NCI-H1048 (cell line): ENCODE data around the gene S100A13.
"Not testable (repeated sequence)": the region's sequence is repeated elsewhere in the genome, so short reads cannot be mapped to it uniquely, and the experiment has no call there.

Source experiments
- DNase-seq: peaks from one replicate; lab custom pipeline; 2025; lab: John Stamatoyannopoulos, UW

Gene S100A13

DNA sequence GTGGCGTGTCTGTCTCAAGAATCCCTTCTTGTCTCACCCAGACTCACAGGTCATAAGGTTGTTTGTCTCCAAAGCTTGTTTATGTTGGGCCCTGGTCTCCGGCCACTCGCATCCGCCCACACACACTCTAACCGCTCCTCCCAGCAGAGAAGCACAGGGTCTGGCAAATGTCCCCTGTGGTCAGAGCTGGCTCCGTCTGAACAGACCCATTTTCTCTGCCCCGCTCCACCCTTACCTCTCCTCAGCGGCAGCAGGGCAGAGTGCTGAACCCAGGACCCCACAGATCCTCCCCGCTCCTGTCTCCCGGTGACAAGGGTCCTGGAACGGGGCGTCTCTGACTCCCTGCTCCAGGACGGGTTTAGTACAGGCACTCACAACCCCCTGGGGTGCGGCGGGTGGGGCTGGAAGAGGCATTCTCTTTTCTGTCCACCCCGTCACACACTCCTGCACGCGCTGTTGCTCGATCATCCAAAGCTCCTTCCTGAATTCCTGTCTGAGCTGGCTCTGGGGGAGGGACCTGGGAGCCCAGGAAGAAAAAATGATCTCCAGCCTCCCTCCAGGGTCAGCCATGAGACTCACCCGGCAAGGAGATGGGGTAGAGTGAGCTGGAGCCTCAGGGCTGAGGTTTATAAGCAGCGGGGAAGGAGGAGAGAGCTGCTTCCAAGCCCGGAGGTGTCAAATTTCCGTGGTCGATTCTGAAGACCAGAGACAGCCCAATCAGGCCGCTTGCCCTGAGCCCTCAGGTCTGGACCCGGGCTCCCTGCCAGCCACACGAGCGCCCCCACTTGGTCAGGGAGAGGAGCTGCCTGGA lies at the start of gene S100A13:
TSS of gene S100A13 (minus strand) at position 602 of the 811 bp plus-strand sequence. CDS start 1,033 bp downstream, outside the sequence.
- DNase-seq: peak; percentile 40

DNA sequence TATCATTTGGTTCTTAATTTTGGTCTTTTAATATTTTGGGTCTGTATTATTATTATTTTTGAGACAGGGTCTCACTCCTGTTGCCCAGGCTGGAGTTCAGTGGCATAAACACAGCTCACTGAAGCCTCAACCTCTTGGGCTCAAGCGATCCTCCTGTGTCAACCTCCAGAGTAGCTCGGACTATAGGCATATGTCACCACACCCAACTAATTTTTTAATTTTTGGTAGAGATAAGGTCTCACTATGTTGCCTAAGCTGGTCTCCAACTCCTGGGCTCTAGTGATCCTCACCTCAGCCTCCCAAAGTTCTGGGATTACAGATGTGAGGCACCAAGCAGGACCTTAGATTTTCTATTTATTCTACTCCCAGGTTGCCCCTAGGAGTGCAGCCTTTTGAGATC lies 46.2 kb upstream of the S100A13 start:
- no peak for DNase-seq

DNA sequence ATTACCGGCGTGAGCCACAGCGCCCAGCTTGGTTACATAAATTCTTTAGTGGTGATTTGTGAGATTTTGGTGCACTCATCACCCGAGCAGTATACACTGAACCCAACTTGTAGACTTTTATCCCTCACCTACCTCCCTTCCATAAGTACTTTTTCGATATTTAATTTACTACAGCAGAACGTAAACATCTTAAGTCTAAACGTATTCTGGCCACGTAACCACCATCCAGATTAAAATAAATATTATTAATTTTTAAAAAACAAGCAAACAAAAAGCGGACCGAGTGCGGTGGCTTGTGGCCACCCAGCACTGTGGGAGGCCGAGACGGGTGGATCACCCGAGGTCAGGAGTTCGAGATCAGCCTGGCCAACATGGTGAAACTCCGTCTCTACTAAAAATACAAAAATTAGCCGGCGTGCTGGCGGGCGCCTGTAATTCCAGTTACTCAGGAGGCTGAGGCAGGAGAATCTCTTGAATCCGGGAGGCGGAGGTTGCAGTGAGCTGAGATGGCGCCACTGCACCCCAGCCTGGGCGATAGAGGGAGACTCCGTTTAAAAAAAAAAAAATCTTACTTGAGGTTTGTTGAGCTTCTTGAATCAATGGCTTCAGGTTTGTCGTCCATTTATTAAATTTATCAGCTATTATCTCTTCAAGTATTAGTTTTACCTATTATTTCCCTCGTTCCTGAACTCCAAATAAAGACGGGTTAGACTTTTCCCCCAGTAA lies 44.5 kb upstream of the S100A13 start:
- not testable (repeated sequence) for DNase-seq

DNA sequence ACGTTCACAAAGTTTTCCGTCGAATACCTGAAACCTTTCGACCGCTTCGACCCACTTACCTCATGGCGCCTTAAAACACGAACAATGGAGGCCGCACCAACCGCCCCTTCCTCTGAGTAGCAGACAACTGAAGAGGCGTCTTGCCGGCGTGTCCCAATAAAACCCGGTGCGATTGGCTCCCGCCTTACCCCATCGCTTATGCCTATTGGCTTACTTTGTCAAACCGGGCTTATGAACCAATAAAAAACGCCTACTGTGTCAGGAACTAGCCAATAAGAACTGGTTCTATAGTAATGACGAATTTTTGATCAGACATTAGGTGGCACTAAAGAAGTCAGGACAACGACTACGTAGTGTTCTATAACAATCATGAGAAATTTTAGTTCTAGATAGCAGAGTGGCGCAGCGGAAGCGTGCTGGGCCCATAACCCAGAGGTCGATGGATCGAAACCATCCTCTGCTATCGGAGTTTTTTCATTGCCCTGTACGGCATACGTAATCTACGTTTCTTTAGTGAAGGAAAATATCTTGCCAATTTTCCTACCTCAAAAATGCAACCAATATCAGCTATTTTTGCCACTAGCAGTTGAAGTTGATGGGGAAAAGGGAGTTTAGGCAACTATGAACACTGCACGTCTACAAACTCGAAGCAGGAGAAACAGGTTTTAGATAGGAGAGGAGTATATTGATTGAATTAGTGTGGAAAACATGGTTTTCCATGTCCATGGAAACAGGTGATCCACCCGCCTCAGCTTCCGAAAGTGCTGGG lies 43.7 kb upstream of the S100A13 start, which contains the start of gene ILF2:
TSS of gene ILF2 (minus strand) at position 135 of the 769 bp plus-strand sequence. CDS start at position 64, 71 bp downstream.
- DNase-seq: peak; percentile 99

DNA sequence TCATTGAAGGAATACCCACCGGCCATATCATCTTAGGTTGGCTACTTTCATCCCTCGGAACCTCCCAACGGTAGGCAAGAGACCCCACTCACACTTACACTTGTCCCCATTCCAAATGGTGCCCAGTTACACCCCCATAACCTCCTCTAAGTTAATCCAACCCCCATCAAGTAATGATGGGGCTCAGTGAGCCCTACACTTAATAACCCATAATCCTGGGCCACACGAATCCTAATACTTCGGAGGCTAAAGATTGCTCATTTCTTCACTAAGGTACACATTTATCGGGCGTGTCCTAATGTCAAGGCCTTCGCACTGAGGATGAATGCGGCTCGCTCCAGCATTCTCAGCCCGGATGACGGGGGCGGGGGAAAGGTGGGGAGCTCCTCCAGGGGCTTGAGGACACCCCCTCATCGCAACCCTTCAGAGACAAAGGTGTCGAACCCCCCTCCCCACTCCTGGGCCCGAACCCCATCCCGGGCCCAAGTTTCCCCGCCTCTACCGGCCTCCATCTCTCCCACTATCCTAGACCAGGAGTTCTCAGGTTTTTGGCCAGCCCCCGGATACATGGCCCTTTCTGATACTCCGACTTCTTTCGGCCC lies 43.1 kb upstream of the S100A13 start:
- DNase-seq: no peak

DNA sequence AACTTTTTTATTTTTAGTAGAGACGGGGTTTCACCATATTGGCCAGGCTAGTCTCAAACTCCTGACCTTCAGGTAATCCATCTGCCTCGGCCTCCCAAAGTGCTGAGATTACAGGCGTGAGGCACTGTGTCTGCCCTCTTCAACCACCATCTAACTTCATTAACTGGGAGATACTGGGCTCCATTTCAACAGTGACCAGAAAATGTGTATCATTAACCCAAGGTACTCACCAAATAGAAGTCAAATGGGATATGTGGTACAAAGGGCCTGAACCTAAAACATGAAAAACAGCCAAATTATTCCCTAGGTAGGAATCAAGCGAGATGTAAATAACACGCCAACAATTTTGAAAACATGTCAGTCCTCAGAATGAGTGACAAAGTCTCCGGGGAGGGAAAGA lies 42.3 kb upstream of the S100A13 start:
- DNase-seq: no peak

DNA sequence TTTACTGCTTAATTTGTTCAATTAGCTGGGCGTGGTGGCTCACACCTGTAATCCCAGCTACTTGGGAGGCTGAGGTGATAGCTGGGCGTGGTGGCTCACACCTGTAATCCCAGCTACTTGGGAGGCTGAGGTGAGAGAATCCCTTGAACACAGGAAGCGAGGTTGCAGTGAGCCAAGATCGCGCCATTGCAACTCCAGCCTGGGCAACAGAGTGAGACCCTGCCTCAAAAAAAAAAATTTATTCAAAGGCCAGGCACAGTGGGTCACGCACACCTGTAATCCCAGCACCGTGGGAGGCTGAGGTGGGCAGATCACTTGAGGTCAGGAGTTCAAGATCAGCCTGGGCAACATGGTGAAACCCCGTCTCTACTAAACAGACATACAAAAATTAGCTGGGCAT lies 41.4 kb upstream of the S100A13 start:
- not testable (repeated sequence) for DNase-seq

DNA sequence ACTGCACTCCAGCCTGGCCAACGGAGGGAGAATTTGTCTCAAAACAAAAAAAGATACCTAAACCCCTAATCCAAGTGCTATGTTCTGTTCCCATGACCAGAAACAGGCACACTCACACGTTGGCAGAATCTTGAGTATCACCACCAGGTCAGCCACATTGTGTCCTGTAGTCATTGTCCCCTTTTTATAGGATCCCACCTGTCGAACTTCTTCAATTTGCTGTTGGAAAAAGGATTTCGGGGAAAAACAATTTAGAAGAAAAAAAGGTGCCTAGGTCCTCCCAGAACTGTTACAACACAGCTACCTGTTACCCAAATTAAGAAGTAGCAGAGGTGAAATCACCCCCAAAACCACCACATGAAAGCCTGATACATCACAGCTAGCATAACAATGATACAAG lies 40.1 kb upstream of the S100A13 start:
- no peak for DNase-seq

DNA sequence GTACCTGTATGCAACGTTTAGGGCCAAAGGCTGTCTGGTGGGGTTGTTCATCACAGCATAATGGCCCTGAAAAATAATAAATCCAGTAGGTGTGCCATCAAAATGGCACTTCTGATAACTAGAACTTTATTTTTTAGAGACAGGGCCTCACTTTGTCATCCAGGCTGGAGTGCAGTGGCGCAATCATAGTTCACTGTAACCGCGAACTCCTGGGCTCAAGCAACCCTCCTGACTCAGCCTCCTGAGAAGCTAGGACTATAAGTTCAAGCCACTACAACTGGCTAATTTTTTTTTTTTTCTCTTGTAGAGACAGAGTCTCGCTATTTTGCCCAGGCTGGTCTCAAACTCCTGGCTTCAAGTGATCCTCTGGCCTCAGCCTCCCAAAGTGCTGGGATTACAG lies 35.9 kb upstream of the S100A13 start:
- DNase-seq: no peak

DNA sequence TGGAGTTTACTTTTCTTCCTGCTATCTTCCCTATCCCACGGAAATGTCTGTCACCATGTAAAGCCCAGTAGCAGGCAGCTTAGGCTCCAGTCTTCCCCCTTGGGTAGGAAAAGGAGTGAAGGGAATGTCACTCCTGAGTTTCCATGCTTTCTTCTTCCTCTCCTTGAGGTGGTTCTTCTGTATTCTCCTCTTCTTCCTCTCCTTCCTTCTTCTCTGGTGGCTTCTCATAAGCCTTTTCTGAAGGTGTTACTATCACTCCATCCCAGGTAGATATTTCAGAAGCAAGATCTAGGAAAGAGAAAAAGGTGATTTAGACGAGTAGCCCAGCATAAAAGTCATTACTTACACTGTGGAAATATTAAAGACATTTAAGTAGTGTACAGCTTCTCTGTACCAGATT lies 35.0 kb upstream of the S100A13 start:
- no peak for DNase-seq

DNA sequence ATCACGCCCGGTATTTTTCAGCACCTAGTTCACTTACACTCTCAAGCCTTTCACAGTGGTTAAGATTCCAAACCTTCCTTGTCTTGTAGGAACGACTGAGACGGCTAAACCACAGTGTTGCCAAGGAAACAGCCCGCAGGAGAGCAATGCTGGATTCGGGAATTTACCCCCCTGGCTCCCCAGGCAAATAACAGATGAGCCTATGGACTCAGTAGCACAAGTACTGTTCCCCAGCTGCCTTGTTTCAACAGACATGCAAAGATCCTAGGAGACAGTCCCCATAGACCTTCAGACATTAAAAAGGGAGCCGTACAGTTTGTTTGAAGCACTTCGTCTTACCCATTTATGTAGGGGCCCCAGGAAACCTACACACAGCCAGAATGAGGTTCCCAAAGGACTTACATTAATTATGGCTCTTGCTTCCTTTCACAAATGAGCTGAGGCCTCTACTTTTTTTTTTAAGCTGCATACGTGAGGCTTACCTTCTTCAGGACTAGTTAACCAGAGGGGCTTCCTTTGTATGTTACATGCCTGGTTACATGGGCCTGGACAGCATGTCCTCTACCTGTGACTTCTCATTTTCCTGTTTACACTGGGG lies 33.9 kb upstream of the S100A13 start:
- DNase-seq: no peak

DNA sequence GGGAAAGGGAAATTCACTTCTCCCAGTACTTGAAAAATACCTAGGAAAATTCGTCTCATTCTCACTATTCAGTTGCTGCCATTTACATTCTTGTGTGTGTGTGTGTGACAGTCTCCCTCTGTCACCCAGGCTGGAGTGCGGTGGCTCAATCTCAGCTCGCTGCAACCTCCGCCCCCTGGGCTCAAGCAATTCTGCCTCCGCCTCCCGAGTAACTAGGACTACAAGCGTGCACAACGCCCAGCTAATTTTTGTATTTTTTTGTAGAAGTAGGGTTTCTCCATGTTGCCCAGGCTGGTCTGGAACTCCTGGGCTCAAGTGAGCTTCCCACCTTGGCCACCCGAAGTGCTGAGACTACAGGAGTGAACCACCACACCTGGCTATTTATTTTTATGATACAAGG lies 32.4 kb upstream of the S100A13 start:
- DNase-seq: no peak

DNA sequence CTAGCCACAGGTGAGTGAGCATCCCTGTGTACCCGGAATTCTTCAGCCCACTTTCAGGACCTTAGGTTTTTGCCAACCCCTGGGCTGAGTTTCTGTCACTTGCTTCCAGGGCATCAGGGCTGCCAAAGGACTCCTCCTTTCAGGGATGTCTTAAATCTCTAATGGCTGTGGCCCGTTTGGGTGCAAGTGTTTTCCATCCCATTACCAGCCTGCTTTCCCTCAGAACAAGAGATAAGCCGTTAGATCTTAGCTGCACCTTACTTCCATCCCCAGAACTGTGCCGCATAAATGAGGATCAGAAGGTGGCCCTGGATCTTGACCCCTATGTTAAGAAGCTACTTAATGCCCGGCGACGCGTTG lies 31.9 kb upstream of the S100A13 start:
- DNase-seq: no peak

DNA sequence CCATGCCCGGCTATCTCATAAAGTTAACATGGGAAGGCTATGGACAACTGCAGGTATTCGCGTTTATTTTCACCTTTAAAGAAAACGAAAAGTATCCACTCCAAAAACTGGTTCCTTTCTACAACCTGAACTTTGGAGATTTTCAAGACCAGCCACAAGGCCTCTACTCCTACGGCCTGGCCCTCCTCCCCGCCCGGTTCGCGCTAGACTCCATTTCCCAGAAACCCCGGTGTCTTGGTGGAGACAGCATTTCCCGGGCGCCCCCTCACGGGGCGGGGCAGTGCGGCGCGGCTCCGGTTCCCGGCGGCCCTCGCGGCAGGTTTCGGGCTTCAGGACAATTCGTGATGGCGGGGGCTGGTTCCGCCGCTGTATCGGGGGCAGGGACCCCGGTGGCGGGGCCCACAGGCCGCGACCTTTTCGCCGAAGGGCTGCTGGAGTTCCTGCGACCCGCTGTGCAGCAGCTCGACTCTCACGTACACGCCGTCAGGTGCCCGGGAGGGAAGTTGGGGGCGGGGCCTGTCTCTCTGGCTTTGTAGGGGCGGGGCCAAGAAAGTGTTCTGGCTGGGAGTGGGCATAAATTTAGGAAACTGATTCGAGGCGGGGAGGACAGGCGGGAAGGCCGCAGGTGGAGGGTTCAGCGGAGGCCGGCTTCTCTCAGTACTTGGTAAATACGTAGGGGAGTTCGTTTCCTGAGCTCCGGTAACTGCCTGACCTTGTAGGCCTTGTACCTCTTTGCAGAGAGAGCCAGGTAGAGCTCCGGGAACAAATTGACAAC lies 31.3 kb upstream of the S100A13 start, which contains the start of gene SNAPIN:
TSS of gene SNAPIN (plus strand) at position 304 of the 775 bp plus-strand sequence. CDS start at position 345, 41 bp downstream.
- DNase-seq: peak; percentile 83

DNA sequence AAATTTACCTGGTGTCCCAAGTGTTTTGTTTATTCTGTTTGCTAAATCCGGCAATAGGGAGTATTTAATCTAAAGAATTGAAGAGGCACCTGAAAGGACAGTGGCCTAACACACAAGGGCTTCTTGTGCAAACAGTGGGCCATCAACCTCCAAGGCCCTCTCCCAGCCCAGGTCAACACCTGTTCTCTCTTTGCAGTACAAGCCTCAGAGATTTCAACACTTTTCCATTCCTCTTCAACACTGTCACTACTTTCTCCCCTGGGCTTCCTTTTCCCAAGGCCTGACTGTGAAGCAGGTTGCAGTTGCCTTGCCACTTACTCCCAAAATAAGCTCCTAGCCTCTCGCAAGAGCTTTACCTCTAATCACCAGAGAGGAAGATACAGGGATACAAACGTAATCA lies 28.0 kb upstream of the S100A13 start:
- DNase-seq: no peak

DNA sequence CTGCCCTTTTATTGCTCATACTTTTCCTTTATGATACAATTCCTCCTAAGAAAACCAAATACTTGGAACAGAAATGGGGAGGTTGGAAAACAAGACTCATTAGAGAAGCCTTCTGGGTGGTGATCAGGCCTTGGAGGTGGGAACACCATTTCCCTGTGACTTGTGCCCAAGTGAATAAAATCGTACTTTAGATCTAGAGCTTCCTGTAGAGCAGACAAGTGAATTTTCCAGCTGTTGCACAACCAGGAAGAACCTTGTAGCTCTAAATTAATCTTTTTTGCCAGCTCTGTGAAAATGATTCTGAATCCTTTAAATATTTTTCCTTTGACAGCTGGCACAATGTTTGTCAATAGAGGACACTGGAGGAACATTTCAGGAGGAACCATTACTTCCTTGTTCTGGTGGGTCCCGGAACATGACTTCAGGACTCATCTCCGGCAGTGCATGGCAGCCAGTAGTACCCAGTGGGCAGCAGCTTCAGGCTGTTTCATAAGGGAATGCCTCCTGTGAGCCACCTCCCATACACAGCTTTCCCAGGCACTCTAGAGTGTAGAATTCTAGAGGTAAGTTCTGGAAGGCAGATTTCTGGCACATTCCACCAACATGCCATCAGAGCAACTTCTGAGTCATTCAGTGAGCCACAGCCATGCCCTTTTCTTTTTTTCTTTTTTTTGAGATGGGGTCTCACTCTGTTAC lies 25.6 kb upstream of the S100A13 start:
- DNase-seq: no peak

DNA sequence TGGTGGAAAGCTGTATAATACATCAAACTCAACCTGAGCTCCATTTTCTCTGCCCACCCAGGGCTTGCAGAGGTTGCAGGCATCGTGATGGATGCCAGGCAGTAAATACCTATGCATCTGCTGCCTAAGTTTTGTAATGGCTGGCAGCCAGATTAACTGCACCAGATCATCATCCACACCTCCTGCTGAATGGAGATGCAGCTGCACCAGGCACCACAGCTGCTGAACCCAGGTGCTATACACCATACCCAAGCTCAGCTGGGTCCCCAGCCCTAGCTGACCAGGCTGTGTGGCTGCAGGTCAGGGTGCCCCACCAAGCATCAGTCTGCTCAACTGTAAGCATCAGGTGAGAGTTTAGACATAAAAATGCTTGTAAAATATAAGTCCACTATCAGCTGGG lies 24.5 kb upstream of the S100A13 start:
- no peak for DNase-seq

DNA sequence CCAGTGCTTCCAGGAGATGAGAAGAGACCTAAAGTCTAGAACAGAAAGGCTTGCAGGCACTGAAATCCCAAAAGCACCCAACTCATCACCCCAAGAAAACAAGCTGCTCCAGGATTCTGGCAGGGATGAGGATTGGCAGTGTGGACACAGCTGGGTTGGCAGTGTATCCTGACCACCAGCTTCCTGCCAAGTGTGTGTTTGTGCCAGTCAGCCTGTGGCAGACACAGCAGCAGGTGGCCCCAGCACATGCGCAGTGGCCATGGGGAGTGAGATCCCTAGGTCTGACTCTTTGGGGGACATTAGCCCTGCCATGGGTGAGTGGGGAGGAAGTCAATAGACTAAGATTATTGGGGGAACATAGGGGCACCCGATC lies 22.5 kb upstream of the S100A13 start:
- no peak for DNase-seq

DNA sequence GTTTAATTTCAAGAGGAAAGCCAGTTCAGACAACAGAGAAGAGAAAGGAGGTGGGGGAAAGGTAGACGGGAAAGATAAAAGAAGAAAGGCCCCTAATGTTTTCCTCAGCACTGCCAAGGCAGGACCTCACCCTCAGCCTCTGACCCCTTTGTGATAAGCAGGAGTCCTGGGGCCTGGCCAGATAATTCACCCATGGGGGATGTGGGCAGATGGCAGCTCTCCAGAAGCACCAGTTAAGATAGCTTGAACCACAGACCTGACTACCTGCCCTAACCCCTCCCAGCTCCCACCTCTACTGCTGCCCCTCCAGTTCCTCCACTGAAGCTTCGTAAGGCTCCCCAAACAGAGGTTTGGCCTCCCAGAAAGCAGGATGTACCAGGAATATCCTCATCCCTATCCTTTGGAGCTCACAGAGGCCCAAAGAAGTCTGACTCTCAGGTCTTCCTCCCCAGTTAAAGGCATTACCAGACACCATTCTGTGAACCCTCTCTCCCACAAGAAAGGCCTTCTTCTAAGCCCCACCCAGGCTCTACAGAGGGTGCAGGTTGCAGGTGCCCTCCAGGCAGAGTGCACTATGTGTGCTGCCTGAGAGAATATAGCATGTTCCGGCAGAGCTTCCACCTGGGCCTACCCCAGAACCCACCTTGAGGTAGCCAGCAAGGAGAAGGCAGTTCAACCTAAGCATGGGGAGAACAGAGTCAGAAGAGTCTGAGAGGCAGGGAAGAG lies 22.0 kb upstream of the S100A13 start:
- DNase-seq: no peak
